IMR-90 (cell line): ENCODE data around the gene TEX14. TPM values are rescaled to one million over a fixed set of nuclear protein-coding genes. Genes with fewer than 3 reads are reported as not detected.

Source experiments
- ATAC-seq: fragments of 200-7000 bp; cut with Tn5 transposase; 2 replicates; pipeline ENCODE4 v1.9.1; 2020; ENCODE audit warnings: low read depth, mild to moderate bottlenecking, moderate library complexity
- BruUV-seq: library from RNA; stranded (reverse); fragments of 400-500 nt; replicated peaks from 2 replicates; lab custom pipeline; 2021; lab: Mats Ljungman, UMichigan
- CTCF ChIA-PET: fragments of 300-600 bp; formaldehyde crosslinking; extraction: SDS; loops from one replicate; lab custom pipeline; 2021; ENCODE audit warnings: antibody characterized with exemption; lab: Yijun Ruan, JAX
- POLR2A ChIA-PET: fragments of 300-600 bp; sonication (Branson Sonifier 250); formaldehyde crosslinking; loops from one replicate; lab custom pipeline; 2022; ENCODE audit warnings: antibody characterized with exemption; ENCODE audit not compliant: unreplicated experiment; lab: Charles Lee
- DNase-seq: peaks from one replicate; pipeline ENCODE4 v3.0.0; 2013
- H2AFZ ChIP-seq: replicated peaks from 2 replicates; pipeline ENCODE3; 2013; ENCODE audit warnings: low read length, mild to moderate bottlenecking; ENCODE audit not compliant: poor library complexity
- H2AK5ac ChIP-seq: 2 replicates; pipeline ENCODE4 v1.6.1; 2013; ENCODE audit warnings: low read depth, low read length, inconsistent platforms
- H2AK9ac ChIP-seq: replicated peaks from 2 replicates; pipeline ENCODE3; 2013; ENCODE audit warnings: mild to moderate bottlenecking, low read depth, low read length, moderate library complexity; ENCODE audit not compliant: poor library complexity
- H2BK120ac ChIP-seq: 2 replicates; pipeline ENCODE4 v1.6.1; 2013; ENCODE audit warnings: low read depth, low read length, inconsistent platforms
- H2BK15ac ChIP-seq: 3 replicates; pipeline ENCODE4 v1.6.1; 2013; ENCODE audit warnings: low read depth, low read length, inconsistent platforms
- H2BK20ac ChIP-seq: 2 replicates; pipeline ENCODE4 v1.6.1; 2013; ENCODE audit warnings: low read depth, mild to moderate bottlenecking, inconsistent platforms, low read length, moderate library complexity
- H2BK5ac ChIP-seq: 2 replicates; pipeline ENCODE4 v1.6.1; 2013; ENCODE audit warnings: mild to moderate bottlenecking, low read depth, low read length, inconsistent platforms; ENCODE audit not compliant: poor library complexity, severe bottlenecking
- H3K14ac ChIP-seq: replicated peaks from 2 replicates; pipeline ENCODE4 v1.6.1; 2013; ENCODE audit warnings: low read depth, low read length, inconsistent platforms
- H3K18ac ChIP-seq: 2 replicates; pipeline ENCODE4 v1.6.1; 2013; ENCODE audit warnings: low read depth, low read length, control low read depth
- H3K23ac ChIP-seq: 2 replicates; pipeline ENCODE4 v1.6.1; 2013; ENCODE audit warnings: low read depth, low read length, inconsistent platforms
- H3K27ac ChIP-seq: 2 replicates; pipeline ENCODE4 v1.5.1; 2013; ENCODE audit warnings: mild to moderate bottlenecking, control low read depth, low read length; ENCODE audit not compliant: insufficient read depth
- H3K27me3 ChIP-seq: 2 replicates; pipeline ENCODE4 v1.6.1; 2013; ENCODE audit warnings: low read length; ENCODE audit not compliant: control insufficient read depth, insufficient read depth
- H3K36me3 ChIP-seq: 2 replicates; pipeline ENCODE4 v1.6.1; 2013; ENCODE audit warnings: low read length, mixed read lengths; ENCODE audit not compliant: control insufficient read depth, insufficient read depth
- H3K4ac ChIP-seq: 2 replicates; pipeline ENCODE4 v1.6.1; 2013; ENCODE audit warnings: low read depth, low read length, inconsistent platforms
- H3K4me1 ChIP-seq: 2 replicates; pipeline ENCODE4 v1.6.1; 2013; ENCODE audit warnings: low read length, mixed read lengths; ENCODE audit not compliant: control insufficient read depth, insufficient read depth
- H3K4me2 ChIP-seq: 2 replicates; pipeline ENCODE4 v1.6.1; 2013; ENCODE audit warnings: low read depth, mild to moderate bottlenecking, control low read depth, low read length, moderate library complexity
- H3K4me3 ChIP-seq: 2 replicates; pipeline ENCODE4 v1.5.1; 2013; ENCODE audit warnings: low read depth, mild to moderate bottlenecking, control low read depth, low read length, moderate library complexity; ENCODE audit not compliant: insufficient read depth
- H3K56ac ChIP-seq: 2 replicates; pipeline ENCODE4 v1.6.1; 2013; ENCODE audit warnings: low read length, inconsistent platforms; ENCODE audit not compliant: insufficient read depth; ENCODE audit errors: extremely low read depth
- H3K79me1 ChIP-seq, 2 experiments: 2 replicates each; pipeline ENCODE4 v1.6.1; 2013; ENCODE audit warnings: low read length in 2 of 2, inconsistent platforms in 1 of 2, low read depth in 1 of 2
- H3K9ac ChIP-seq: 2 replicates; pipeline ENCODE4 v1.6.1; 2013; ENCODE audit warnings: low read depth, low read length, control low read depth
- H3K9me1 ChIP-seq: 2 replicates; pipeline ENCODE4 v1.6.1; 2013; ENCODE audit warnings: low read length, inconsistent platforms; ENCODE audit not compliant: insufficient read depth
- H3K9me3 ChIP-seq: 2 replicates; pipeline ENCODE4 v1.6.1; 2013; ENCODE audit warnings: low read length; ENCODE audit not compliant: control insufficient read depth, insufficient read depth
- H4K20me1 ChIP-seq: 2 replicates; pipeline ENCODE4 v1.6.1; 2013; ENCODE audit warnings: low read length, inconsistent platforms; ENCODE audit not compliant: insufficient read depth
- H4K5ac ChIP-seq: 2 replicates; pipeline ENCODE4 v1.6.1; 2013; ENCODE audit warnings: mild to moderate bottlenecking, low read depth, low read length, control low read depth
- H4K8ac ChIP-seq, 2 experiments: 2 replicates each; pipeline ENCODE4 v1.6.1; 2013; ENCODE audit warnings: low read depth in 2 of 2, low read length in 2 of 2, control low read depth in 1 of 2, inconsistent platforms in 1 of 2
- H4K91ac ChIP-seq: 2 replicates; pipeline ENCODE4 v1.6.1; 2013; ENCODE audit warnings: low read depth, low read length, inconsistent platforms; ENCODE audit not compliant: insufficient read depth
- BHLHE40 ChIP-seq: fragments of 150-350 bp; IDR thresholded peaks from 2 replicates; pipeline ENCODE4 v1.6.1; 2016; ENCODE audit warnings: mild to moderate bottlenecking, low read depth, low read length
- CEBPB ChIP-seq: IDR thresholded peaks from 2 replicates; pipeline ENCODE4 v1.6.1; 2012; ENCODE audit warnings: low read depth, low read length, improper control_type of control experiment
- CHD1 ChIP-seq: IDR thresholded peaks from 2 replicates; pipeline ENCODE4 v1.6.1; 2012; ENCODE audit warnings: low read depth, low read length, improper control_type of control experiment
- FOS ChIP-seq: fragments of 150-350 bp; IDR thresholded peaks from 2 replicates; pipeline ENCODE4 v1.6.1; 2016; ENCODE audit warnings: low read depth, low read length
- MAFK ChIP-seq: IDR thresholded peaks from 2 replicates; pipeline ENCODE4 v1.6.1; 2012; ENCODE audit warnings: low read depth, low read length, improper control_type of control experiment
- MAZ ChIP-seq: IDR thresholded peaks from 2 replicates; pipeline ENCODE4 v1.6.1; 2012; ENCODE audit warnings: low read depth, mild to moderate bottlenecking, low read length, improper control_type of control experiment, moderate library complexity, borderline replicate concordance
- MXI1 ChIP-seq: IDR thresholded peaks from 2 replicates; pipeline ENCODE4 v1.6.1; 2012; ENCODE audit warnings: low read depth, mild to moderate bottlenecking, low read length, moderate library complexity, borderline replicate concordance
- NFE2L2 ChIP-seq: fragments of 150-350 bp; IDR thresholded peaks from 2 replicates; pipeline ENCODE4 v1.6.1; 2016; ENCODE audit warnings: low read depth, mild to moderate bottlenecking, low read length
- POLR2A ChIP-seq: IDR thresholded peaks from 2 replicates; pipeline ENCODE4 v1.6.1; 2012; ENCODE audit warnings: mild to moderate bottlenecking, low read depth, low read length
- RAD21 ChIP-seq: IDR thresholded peaks from 2 replicates; pipeline ENCODE4 v1.6.1; 2012; ENCODE audit warnings: low read length, improper control_type of control experiment
- RCOR1 ChIP-seq: IDR thresholded peaks from 2 replicates; pipeline ENCODE4 v1.6.1; 2012; ENCODE audit warnings: mild to moderate bottlenecking, low read length, improper control_type of control experiment; ENCODE audit not compliant: insufficient replicate concordance
- USF2 ChIP-seq: fragments of 150-350 bp; IDR thresholded peaks from 2 replicates; pipeline ENCODE4 v1.6.1; 2017; ENCODE audit warnings: mild to moderate bottlenecking, antibody characterized with exemption, low read length, low read depth
- WGBS, 2 experiments: methylation state at CpG; one replicate each; pipeline versions ENCODE4 v1.1.5 to v1.1.7; 2013; ENCODE audit warnings: missing lambda C conversion rate in 2 of 2; ENCODE audit not compliant: insufficient read length in 1 of 2; ENCODE audit errors: extremely low coverage in 2 of 2; 5-methylcytosine and 5-hydroxymethylcytosine counted together
- dilution Hi-C: fragments of 300-500 bp; cut with HindIII; formaldehyde crosslinking; loops from one replicate; pipeline ENCODE4 v1.14.3; 2018; ENCODE audit warnings: low sequenced_read_pairs; ENCODE audit not compliant: unreplicated experiment
- in situ Hi-C: fragments of 300-500 bp; cut with MboI; formaldehyde crosslinking; loops from 3 replicates; pipeline ENCODE4 v1.14.3; 2019; ENCODE audit warnings: low sequenced_read_pairs, inconsistent platforms, mixed read lengths
- intact Hi-C: fragments of 100-400 bp; cut with micrococcal nuclease; formaldehyde crosslinking; loops from 2 replicates; pipeline ENCODE4 v1.10.0; 2022
- polyA plus RNA-seq, 3 experiments: library from polyadenylated mRNA; depleted of rRNA; stranded (reverse); fragments of >200 nt; gene quantifications; 2 replicates each; pipeline ENCODE4 v1.2.3, GENCODE V29; 2012; ENCODE audit warnings: low replicate concordance in 1 of 3
- total RNA-seq: library from RNA; depleted of rRNA; stranded (reverse); fragments of >200 nt; gene quantifications from 2 replicates; pipeline ENCODE4 v1.2.3, GENCODE V29; 2012
- TF ChIP-seq, protein P1 (sequence below): fragments of 150-350 bp; IDR thresholded peaks from 2 replicates; pipeline ENCODE4 v1.6.1; 2016; ENCODE audit warnings: low read depth, mild to moderate bottlenecking, low read length, moderate library complexity, borderline replicate concordance

TEX14 gene
- total and polyA plus RNA-seq, 2 of the 4 experiments (the other 2 are of a cell fraction), result not detected

DNA sequence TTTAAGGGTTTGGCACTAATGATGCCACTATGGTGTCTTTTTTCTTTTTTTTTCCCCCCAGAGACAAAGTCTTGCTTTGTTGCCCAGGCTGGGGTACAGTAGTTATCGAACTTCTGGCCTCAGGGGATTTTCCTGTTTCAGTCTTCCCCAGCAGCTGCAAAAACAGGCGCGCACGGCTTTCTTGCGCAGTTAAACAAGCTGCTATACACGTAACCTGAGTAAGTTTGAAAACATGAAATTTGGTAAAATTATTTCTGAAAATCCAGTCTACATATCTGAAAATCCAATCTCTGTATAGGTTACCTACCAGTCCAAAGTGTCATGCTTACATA lies 11.8 kb downstream of the TEX14 start:
- POLR2A ChIA-PET, result interaction anchor here (0.5 kb wide), 1 partner anchor 443 kb away, joined by 3 read pairs; no protein-coding TSS in a partner anchor
- no peak overlapping the region for H4K91ac ChIP-seq
- H2AFZ ChIP-seq, result no peak overlapping the region

More for the DNA sequence above, 11.8 kb downstream of the TEX14 start:
- H3K9me1 ChIP-seq, result no peaks in the 10 kb centered on the region
- H4K20me1 ChIP-seq, result no peaks in the 10 kb centered on the region
- H4K8ac ChIP-seq, result no peak overlapping the region
- H3K27me3 ChIP-seq, result no peaks in the 10 kb centered on the region
- no peak overlapping the region for H3K56ac ChIP-seq
- no peak overlapping the region for H4K5ac ChIP-seq
- no peak overlapping the region for H3K27ac ChIP-seq
- BruUV-seq, result no TSS peak
- H3K18ac ChIP-seq, result no peak overlapping the region
- TF ChIP-seq NFE2L2 (no peak), RAD21 (no peak), USF2 (no peak), FOS (no peak), BHLHE40 (no peak), MAFK (no peak), MXI1 (no peak), CHD1 (no peak), POLR2A (no peak), CEBPB (no peak), MAZ (no peak), RCOR1 (no peak)
- TF ChIP-seq, protein P1, sequence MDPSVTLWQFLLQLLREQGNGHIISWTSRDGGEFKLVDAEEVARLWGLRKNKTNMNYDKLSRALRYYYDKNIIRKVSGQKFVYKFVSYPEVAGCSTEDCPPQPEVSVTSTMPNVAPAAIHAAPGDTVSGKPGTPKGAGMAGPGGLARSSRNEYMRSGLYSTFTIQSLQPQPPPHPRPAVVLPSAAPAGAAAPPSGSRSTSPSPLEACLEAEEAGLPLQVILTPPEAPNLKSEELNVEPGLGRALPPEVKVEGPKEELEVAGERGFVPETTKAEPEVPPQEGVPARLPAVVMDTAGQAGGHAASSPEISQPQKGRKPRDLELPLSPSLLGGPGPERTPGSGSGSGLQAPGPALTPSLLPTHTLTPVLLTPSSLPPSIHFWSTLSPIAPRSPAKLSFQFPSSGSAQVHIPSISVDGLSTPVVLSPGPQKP, result no peak
- H3K4ac ChIP-seq, result no peak overlapping the region
- no peak overlapping the region for H3K9ac ChIP-seq
- ATAC-seq (no peak), DNase-seq (no peak)
- no peaks in the 10 kb centered on the region for H3K36me3 ChIP-seq
- dilution Hi-C loops (no loop called here), in situ Hi-C loops (no loop called here), intact Hi-C loops (no loop called here)
- no peak overlapping the region for H2AK9ac ChIP-seq
- H2BK15ac ChIP-seq, result no peak overlapping the region
- no peak overlapping the region for H2AK5ac ChIP-seq
- no peaks in the 10 kb centered on the region for H3K79me1 ChIP-seq
- H3K9me3 ChIP-seq, result no peaks in the 10 kb centered on the region
- no peak overlapping the region for H3K23ac ChIP-seq
- WGBS, 2 experiments, result no CpG with 5 or more reads among the region's 6 CpGs
- CTCF ChIA-PET, result no interaction called here
- no peak overlapping the region for H2BK5ac ChIP-seq
- H3K4me1 ChIP-seq, result no peaks in the 10 kb centered on the region
- no peak overlapping the region for H3K4me3 ChIP-seq
- no peak overlapping the region for H2BK20ac ChIP-seq
- H3K14ac ChIP-seq, result no peak overlapping the region
- H3K4me2 ChIP-seq, result no peak overlapping the region
- no peak overlapping the region for H2BK120ac ChIP-seq
